MM.1S (cell line): Measurements from ENCODE around the gene RNLS.

Experiments used
- EZH2phosphoT487 ChIP-seq: fragments of 300-600 bp; sonication (generic); IDR thresholded peaks from 2 replicates; pipeline ENCODE4 v1.6.1; 2018; ENCODE audit warnings: antibody characterized with exemption, low read length
- TF ChIP-seq, protein P1 (sequence below): fragments of 300-600 bp; sonication (generic); IDR thresholded peaks from 2 replicates; pipeline ENCODE4 v1.5.1; 2016; ENCODE audit warnings: antibody characterized with exemption, low read length, mixed read lengths

- TF ChIP-seq, protein P1, sequence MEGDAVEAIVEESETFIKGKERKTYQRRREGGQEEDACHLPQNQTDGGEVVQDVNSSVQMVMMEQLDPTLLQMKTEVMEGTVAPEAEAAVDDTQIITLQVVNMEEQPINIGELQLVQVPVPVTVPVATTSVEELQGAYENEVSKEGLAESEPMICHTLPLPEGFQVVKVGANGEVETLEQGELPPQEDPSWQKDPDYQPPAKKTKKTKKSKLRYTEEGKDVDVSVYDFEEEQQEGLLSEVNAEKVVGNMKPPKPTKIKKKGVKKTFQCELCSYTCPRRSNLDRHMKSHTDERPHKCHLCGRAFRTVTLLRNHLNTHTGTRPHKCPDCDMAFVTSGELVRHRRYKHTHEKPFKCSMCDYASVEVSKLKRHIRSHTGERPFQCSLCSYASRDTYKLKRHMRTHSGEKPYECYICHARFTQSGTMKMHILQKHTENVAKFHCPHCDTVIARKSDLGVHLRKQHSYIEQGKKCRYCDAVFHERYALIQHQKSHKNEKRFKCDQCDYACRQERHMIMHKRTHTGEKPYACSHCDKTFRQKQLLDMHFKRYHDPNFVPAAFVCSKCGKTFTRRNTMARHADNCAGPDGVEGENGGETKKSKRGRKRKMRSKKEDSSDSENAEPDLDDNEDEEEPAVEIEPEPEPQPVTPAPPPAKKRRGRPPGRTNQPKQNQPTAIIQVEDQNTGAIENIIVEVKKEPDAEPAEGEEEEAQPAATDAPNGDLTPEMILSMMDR, result no peak
- TF ChIP-seq EZH2phosphoT487, result no peak
These were observed 239.2 kb downstream of the RNLS start for GRCh38 chr10:88343761-88344484.
